ENCODE results near the gene TMEM144.

The TMEM144 gene

DNA sequence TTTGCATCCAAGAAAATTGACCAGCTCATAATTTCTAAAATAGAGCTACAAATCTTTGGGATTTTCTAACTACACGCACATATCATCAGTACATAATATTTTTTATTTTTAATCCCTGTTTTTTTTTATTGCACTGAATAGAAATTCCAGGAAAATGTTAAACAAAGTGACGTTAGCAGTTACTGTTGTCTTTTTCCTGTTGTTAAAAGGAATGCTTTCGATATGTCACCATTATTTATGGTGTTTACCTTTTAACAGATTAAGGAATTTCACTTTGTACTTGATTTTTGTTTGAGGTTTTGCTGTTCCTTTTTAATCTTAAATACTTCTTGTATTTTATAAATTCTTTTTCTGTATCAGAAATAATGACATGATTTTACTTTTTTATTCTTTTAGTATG is 89.7 kb downstream of the TMEM144 start:
- no peak for DNase-seq (ENCODE audit: low read depth)

GRCh38 chr4:158302076-158302866 is 92.0 kb downstream of the TMEM144 start:
- DNase-seq (ENCODE audit: low read depth), result peak; percentile 30

DNA sequence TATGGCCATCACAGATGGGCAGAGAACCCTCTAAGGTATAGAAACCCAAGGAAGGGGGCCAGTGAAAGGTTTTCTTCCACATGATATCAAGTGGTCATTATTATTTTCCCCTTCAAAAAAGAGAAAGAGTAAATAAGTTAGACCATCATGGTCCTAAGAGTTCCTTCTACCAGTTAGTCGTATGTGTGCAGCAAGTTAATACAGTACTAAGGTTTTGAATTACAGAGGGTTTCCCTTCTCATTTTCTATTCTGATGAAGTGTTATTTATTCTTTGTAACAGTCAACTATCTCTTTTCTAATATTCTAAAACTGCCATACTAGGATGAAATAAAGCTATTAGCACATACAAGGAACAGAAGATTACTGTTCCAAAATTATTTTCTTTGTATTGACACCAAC is 94.4 kb downstream of the TMEM144 start:
- DNase-seq (ENCODE audit: low read depth), result no peak
